NCI-H69 (cell line): ENCODE results near the gene TAF10.
A peak's percentile ranks its signal among the peaks of the same experiment; 100 is the strongest.

Experiments used
- DNase-seq: peaks from one replicate; lab custom pipeline; 2025; lab: John Stamatoyannopoulos, UW

TAF10 gene

GRCh38 chr11:6607190-6607795 is 4.7 kb downstream of the TAF10 start:
- no peak for DNase-seq

- peak; percentile 69 for DNase-seq
These were observed 5.4 kb downstream of the TAF10 start for GRCh38 chr11:6606471-6607189.

GRCh38 chr11:6604790-6605189 is 7.2 kb downstream of the TAF10 start:
- no peak for DNase-seq

- DNase-seq, result peak; percentile 59
These were observed 7.9 kb downstream of the TAF10 start for GRCh38 chr11:6604081-6604626.

GRCh38 chr11:6603287-6604080 is 8.5 kb downstream of the TAF10 start, which contains the start of the genes ILK and RRP8:
Gene ILK (plus strand): TSS chr11:6603774. CDS start chr11:6604272, 498 bp downstream.
Gene RRP8 (minus strand): TSS chr11:6603616. CDS start chr11:6603502, 114 bp downstream.
- peak; percentile 95 for DNase-seq

GRCh38 chr11:6602096-6602940 is 9.7 kb downstream of the TAF10 start:
- no peak for DNase-seq

- DNase-seq, result no peak
These were observed 11.0 kb downstream of the TAF10 start for GRCh38 chr11:6601041-6601461.

- no peak for DNase-seq
These were observed 12.1 kb downstream of the TAF10 start for GRCh38 chr11:6599881-6600390.

- no peak for DNase-seq
These were observed 12.6 kb downstream of the TAF10 start for GRCh38 chr11:6599449-6599848.

GRCh38 chr11:6598555-6598954 is 13.5 kb downstream of the TAF10 start:
- DNase-seq, result no peak

- peak; percentile 15 for DNase-seq
These were observed 15.7 kb downstream of the TAF10 start for GRCh38 chr11:6596239-6596877.

GRCh38 chr11:6594142-6594768 is 17.8 kb downstream of the TAF10 start:
- no peak for DNase-seq

- DNase-seq, result no peak
These were observed 24.0 kb downstream of the TAF10 start for GRCh38 chr11:6588018-6588417.

- peak; percentile 7 for DNase-seq
These were observed 24.6 kb downstream of the TAF10 start for GRCh38 chr11:6587360-6587953.

GRCh38 chr11:6586434-6587359 is 25.3 kb downstream of the TAF10 start:
- peak; percentile 77 for DNase-seq

- no peak for DNase-seq
These were observed 27.5 kb downstream of the TAF10 start for GRCh38 chr11:6584528-6584927.

- DNase-seq, result no peak
These were observed 28.4 kb downstream of the TAF10 start for GRCh38 chr11:6583584-6583983.

GRCh38 chr11:6579681-6580080 is 32.3 kb downstream of the TAF10 start:
- no peak for DNase-seq

- DNase-seq, result no peak
These were observed 33.9 kb downstream of the TAF10 start for GRCh38 chr11:6578134-6578533.
